ENCODE data around the gene RNF123.

RNF123 gene

DNA sequence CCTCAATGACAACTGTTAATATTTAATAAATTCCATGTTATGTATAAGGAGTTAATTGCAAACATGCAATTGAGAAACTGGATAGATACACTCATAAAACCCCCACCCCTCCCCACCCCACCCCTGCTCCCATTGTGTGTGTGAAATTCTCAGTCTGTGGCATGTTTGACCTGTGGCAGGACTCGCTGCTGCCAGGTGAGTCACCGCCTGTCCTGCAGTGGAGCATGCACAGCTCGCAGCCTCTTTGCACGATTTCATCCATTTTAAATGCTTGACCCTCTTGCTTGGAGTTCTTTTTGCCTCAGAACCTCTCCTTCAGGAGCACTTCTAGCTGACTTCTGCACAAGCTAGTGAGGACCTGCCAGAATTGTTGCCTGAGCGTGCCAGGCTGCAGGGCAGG lies 20.5 kb upstream of the RNF123 start:
- no peak overlapping the region for H3K9ac ChIP-seq (ENCODE audit: low read length)
- no peaks in the 10 kb centered on the region for H3K36me3 ChIP-seq (ENCODE audit: insufficient read depth, low read length)
- no peaks in the 10 kb centered on the region for H3K79me2 ChIP-seq (ENCODE audit: insufficient read depth, low read length)
- H4K20me1 ChIP-seq (ENCODE audit: insufficient read depth, low read length): no peaks in the 10 kb centered on the region
- TF ChIP-seq, protein P1, sequence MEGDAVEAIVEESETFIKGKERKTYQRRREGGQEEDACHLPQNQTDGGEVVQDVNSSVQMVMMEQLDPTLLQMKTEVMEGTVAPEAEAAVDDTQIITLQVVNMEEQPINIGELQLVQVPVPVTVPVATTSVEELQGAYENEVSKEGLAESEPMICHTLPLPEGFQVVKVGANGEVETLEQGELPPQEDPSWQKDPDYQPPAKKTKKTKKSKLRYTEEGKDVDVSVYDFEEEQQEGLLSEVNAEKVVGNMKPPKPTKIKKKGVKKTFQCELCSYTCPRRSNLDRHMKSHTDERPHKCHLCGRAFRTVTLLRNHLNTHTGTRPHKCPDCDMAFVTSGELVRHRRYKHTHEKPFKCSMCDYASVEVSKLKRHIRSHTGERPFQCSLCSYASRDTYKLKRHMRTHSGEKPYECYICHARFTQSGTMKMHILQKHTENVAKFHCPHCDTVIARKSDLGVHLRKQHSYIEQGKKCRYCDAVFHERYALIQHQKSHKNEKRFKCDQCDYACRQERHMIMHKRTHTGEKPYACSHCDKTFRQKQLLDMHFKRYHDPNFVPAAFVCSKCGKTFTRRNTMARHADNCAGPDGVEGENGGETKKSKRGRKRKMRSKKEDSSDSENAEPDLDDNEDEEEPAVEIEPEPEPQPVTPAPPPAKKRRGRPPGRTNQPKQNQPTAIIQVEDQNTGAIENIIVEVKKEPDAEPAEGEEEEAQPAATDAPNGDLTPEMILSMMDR (IDR thresholded peaks at IDR 0.05; ENCODE audit: low read length): no peak
- no peak for TF ChIP-seq EZH2 (IDR thresholded peaks at IDR 0.05; ENCODE audit: borderline replicate concordance, low read length)
- H2AFZ ChIP-seq (ENCODE audit: low read length): no peak overlapping the region
- H3K9me2 ChIP-seq (ENCODE audit: low read depth, low read length): no peaks in the 10 kb centered on the region
- H3K9me3 ChIP-seq (ENCODE audit: low read length): no peaks in the 10 kb centered on the region
- no peaks in the 10 kb centered on the region for H3F3A ChIP-seq (ENCODE audit: insufficient read depth, low read length)
- no peak overlapping the region for H3K4me3 ChIP-seq (ENCODE audit: low read depth, low read length, poor library complexity, severe bottlenecking)
- no peak overlapping the region for H3K27ac ChIP-seq (ENCODE audit: low read depth, low read length, poor library complexity, severe bottlenecking)
- H3K4me2 ChIP-seq (ENCODE audit: low read length): no peak overlapping the region
- H3K27me3 ChIP-seq (ENCODE audit: insufficient read depth, low read length): no peaks in the 10 kb centered on the region
- H3K4me1 ChIP-seq (ENCODE audit: insufficient read depth, low read length, severe bottlenecking): peaks cover 11% of the 10 kb centered on the region

DNA sequence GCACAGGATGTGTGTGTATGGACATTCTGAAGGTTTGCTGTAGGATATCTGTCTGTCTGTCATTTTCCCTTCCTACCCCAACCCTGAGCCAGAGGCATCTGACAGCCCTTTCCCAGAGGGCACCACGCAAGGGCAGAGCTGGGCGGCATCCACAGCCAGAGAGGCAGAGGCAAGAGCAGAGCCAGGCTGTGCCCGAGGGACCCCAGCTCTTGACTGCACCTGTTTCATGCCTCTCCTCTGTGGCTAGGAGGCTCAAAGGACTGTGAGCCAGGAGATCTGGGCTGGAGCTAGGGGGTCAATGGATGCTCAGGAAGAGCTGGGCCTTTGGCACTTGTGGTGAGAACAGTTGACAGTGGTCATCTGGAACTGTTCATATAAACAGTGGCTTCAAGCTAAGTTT lies 20.0 kb upstream of the RNF123 start:
- Histone ChIP-seq H3K9me3 (ENCODE audit: low read length) (no peaks in the 10 kb centered on the region), H3K79me2 (ENCODE audit: insufficient read depth, low read length) (no peaks in the 10 kb centered on the region), H3K27ac (ENCODE audit: low read depth, low read length, poor library complexity, severe bottlenecking) (no peak overlapping the region), H3K4me3 (ENCODE audit: low read depth, low read length, poor library complexity, severe bottlenecking) (no peak overlapping the region), H3K4me2 (ENCODE audit: low read length) (no peak overlapping the region), H3K36me3 (ENCODE audit: insufficient read depth, low read length) (no peaks in the 10 kb centered on the region), H3K27me3 (ENCODE audit: insufficient read depth, low read length) (no peaks in the 10 kb centered on the region), H4K20me1 (ENCODE audit: insufficient read depth, low read length) (no peaks in the 10 kb centered on the region), H2AFZ (ENCODE audit: low read length) (no peak overlapping the region), H3K9ac (ENCODE audit: low read length) (no peak overlapping the region), H3K9me2 (ENCODE audit: low read depth, low read length) (no peaks in the 10 kb centered on the region), H3K4me1 (ENCODE audit: insufficient read depth, low read length, severe bottlenecking) (peaks cover 11% of the 10 kb centered on the region), H3F3A (ENCODE audit: insufficient read depth, low read length) (no peaks in the 10 kb centered on the region)
- TF ChIP-seq, protein P1 (IDR thresholded peaks at IDR 0.05; ENCODE audit: low read length): no peak
- no peak for TF ChIP-seq EZH2 (IDR thresholded peaks at IDR 0.05; ENCODE audit: borderline replicate concordance, low read length)

DNA sequence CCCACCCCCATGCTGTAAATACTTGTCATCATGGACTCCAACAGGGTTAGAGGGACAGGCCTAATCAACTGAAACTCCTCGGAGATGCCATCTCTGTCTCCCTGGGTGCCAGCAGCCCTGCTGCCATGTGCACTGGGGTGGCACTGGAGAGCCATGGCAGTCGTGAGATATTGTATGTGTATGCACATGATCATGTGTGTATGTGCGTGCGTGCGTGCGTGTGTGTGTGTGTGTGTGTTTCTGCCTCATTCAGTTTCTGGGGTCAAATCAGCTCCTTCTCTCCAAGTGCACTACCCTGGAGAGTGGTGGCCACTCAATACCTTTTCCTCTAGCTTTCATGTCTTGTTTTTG lies 18.4 kb upstream of the RNF123 start:
- Histone ChIP-seq H3K36me3 (ENCODE audit: insufficient read depth, low read length) (peaks cover 3% of the 10 kb centered on the region; the same call in 1 of the 2 replicates), H3K9me3 (ENCODE audit: low read length) (no peaks in the 10 kb centered on the region), H3K4me3 (ENCODE audit: low read depth, low read length, poor library complexity, severe bottlenecking) (no peak overlapping the region), H3K4me2 (ENCODE audit: low read length) (no peak overlapping the region), H3K79me2 (ENCODE audit: insufficient read depth, low read length) (no peaks in the 10 kb centered on the region), H4K20me1 (ENCODE audit: insufficient read depth, low read length) (no peaks in the 10 kb centered on the region), H3K27me3 (ENCODE audit: insufficient read depth, low read length) (no peaks in the 10 kb centered on the region), H3K9me2 (ENCODE audit: low read depth, low read length) (no peaks in the 10 kb centered on the region), H2AFZ (ENCODE audit: low read length) (no peak overlapping the region), H3K4me1 (ENCODE audit: insufficient read depth, low read length, severe bottlenecking) (peaks cover 20% of the 10 kb centered on the region), H3K27ac (ENCODE audit: low read depth, low read length, poor library complexity, severe bottlenecking) (no peak overlapping the region), H3F3A (ENCODE audit: insufficient read depth, low read length) (no peaks in the 10 kb centered on the region), H3K9ac (ENCODE audit: low read length) (no peak overlapping the region)
- TF ChIP-seq EZH2 (IDR thresholded peaks at IDR 0.05; ENCODE audit: borderline replicate concordance, low read length): no peak
- TF ChIP-seq, protein P1 (IDR thresholded peaks at IDR 0.05; ENCODE audit: low read length): no peak

All from OCI-LY1 (cell line).